ENCODE results near the gene PRODH.
"Not testable (repeated sequence)": the region's sequence is repeated elsewhere in the genome, so short reads cannot be mapped to it uniquely, and the experiment has no call there.

The PRODH gene

DNA sequence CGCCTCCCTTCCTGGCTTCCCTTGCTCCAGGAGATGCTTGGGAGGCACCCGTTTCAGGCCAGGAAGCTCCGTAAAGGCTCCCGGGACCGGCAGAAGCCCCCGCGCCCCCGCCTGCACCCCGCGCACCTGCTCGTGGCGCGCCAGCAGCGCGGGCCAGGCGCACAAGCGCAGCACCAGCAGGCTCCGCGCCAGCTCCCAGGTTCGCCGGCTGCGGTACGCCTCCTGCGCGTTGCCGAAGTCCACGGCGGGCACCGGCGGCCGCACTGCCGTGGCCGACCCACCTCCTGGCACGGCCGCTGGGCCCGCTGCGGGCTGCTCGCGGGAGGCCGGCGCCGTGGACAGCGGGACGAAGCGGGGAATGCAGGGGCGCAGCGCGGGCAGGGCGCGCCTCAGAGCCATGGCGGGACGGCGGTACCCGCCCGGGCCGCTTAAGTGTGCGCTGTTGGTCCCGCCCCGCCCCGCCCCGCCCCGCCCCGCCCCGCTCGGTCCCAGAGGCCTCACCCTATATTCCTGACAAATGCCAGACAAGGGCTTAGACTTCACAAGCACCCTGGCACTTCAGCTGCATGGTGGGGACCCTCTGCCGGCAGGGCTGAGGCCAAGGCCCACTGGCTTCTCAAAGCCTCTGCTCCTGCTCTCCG, at the start of gene PRODH:
TSS of gene PRODH (minus strand) at position 405 of the 641 bp plus-strand sequence. CDS start at position 399, 6 bp downstream.
- FAIRE-seq (no peak), DNase-seq (ENCODE audit: low spot score) (no peak)

DNA sequence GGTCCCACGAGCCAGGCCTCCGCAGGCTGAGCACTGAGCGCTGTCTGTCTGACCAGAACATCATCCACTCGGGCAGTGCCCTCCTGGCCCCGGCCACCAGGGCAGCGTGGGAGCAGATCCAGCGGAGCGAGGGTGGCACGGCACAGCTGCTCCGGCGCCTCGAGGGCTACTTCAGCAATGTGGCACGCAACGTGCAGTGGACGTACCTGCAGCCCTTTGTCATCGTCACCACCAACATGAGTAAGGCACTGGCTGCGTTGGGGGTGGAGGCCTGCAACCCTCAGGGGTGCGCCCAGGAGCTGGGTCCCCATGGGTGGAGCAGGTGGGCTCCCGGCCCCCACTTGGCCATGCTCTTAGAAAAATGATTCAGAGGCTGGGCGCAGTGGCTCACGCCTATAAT, 49.7 kb upstream of the PRODH start:
- FAIRE-seq: no peak
- no peak for DNase-seq (ENCODE audit: low spot score)

DNA sequence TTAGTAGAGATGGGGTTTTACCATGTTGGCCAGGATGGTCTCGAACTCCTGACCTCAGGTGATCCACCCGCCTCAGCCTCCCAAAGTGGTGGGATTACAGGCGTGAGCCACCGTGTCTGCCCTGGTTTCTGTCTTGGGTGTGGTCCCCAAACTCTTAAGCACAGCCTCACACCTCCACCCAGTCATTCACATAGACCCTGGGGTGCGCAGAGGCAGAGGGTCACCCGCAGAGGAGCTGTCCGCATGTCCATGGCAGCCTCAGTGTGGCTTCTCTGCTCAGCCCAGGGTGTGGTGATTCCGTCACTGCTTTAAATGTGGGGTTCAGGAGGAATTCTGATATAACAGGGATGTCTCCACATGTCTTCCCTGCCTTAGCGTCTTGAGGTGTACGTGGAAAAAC, 48.5 kb upstream of the PRODH start:
- FAIRE-seq: no peak
- DNase-seq (ENCODE audit: low spot score): no peak

DNA sequence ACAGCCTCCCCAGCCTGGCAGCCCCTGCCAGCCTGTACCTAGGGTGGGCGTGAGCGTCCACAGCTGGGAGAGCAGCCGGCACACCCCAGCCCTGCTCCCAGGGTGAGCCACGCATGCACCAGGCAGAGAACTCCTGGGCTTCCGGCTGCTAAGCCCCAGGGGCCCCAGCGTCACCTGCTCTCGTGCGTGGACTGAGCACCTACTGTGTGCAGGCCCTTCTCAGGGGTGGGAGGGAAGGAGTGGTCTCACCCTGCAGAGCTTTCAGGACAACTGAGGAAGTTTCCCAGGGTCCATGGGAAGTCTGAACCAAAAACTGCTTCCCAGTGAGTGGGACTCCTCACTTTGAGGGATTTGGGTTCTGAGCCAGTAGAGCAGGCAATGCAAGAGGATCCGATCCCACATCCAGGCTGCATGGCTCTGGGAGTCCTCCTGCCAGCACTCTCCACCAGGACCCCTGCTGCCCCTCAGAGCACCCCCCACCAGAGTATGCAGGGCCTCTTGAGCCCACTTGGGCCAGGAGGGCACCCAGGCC, 47.1 kb upstream of the PRODH start:
- FAIRE-seq: no peak
- no peak for DNase-seq (ENCODE audit: low spot score)

GRCh38 chr22:18980829-18981228, 44.7 kb upstream of the PRODH start:
- FAIRE-seq (no peak), DNase-seq (ENCODE audit: low spot score) (no peak)

GRCh38 chr22:18979957-18980356, 43.9 kb upstream of the PRODH start:
- FAIRE-seq (no peak), DNase-seq (ENCODE audit: low spot score) (no peak)

- DNase-seq (ENCODE audit: low spot score) (no peak), FAIRE-seq (no peak)
Observed at GRCh38 chr22:18978506-18978905, 42.4 kb upstream of the PRODH start.

- FAIRE-seq (no peak), DNase-seq (ENCODE audit: low spot score) (no peak)
Observed at GRCh38 chr22:18977824-18978425, 41.8 kb upstream of the PRODH start.

DNA sequence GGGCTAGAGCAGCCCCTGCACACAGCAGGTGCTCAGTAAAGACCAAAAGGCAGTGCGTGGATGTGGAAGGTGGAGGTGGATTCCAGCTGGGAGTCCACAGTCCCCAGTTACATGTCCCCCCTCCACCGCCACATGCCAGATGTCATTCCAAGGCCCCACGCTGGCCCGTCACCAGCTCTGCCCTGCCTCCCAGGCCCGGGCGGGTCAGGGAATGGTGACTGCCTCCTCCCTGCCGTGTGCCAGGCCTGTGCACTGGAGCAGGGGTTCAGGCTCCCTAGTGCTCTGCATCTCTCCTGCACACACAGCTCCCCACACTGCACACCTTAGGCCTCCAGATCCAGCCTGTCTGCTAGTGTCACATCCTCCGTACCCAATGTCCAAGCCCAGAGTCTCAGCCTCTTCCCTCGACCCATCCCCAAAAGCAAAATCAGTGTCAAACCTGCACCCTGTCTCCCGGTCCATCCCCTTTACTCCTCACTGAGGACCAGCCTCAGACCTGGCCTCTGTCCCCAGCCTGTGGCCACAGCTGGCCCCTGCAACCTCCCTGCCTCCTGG, 40.2 kb upstream of the PRODH start:
- no peak for DNase-seq (ENCODE audit: low spot score)
- no peak for FAIRE-seq

- no peak for DNase-seq (ENCODE audit: low spot score)
- no peak for FAIRE-seq
Observed at GRCh38 chr22:18975434-18976196, 39.5 kb upstream of the PRODH start.

- FAIRE-seq: no peak
- DNase-seq (ENCODE audit: low spot score): no peak
Observed at GRCh38 chr22:18974477-18975180, 38.5 kb upstream of the PRODH start.

GRCh38 chr22:18973264-18974031, 37.4 kb upstream of the PRODH start:
- no peak for FAIRE-seq
- no peak for DNase-seq (ENCODE audit: low spot score)

GRCh38 chr22:18972591-18972990, 36.5 kb upstream of the PRODH start:
- DNase-seq (ENCODE audit: low spot score); FAIRE-seq: not testable (repeated sequence)

- not testable (repeated sequence) for FAIRE-seq
Observed at GRCh38 chr22:18972029-18972428, 35.9 kb upstream of the PRODH start.

GRCh38 chr22:18971321-18971751, 35.2 kb upstream of the PRODH start:
- no peak for DNase-seq (ENCODE audit: low spot score)
- FAIRE-seq: peak; percentile 92

More at GRCh38 chr22:18972029-18972428, 35.9 kb upstream of the PRODH start:
- not testable (repeated sequence) for DNase-seq (ENCODE audit: low spot score)

DNA sequence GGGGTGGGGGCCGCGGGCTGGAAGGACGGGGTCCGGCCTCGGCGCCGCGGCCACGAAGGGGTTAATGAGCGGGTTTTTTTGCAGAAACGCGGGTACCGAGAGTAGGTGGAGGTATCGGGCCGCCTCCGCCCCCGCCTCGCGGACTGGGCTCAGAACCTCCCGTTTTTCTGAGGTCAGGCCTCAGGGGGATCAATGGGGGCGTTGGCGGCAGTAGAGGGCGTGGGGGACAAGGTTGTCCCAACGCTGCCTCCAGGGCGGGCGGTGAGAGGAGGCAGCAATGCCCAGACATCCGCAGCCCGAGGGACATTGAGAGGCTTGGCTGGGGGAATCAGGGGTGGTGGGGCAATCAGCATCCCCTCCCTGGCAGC, 34.8 kb upstream of the PRODH start:
- FAIRE-seq (no peak), DNase-seq (ENCODE audit: low spot score) (no peak)

- FAIRE-seq (no peak), DNase-seq (ENCODE audit: low spot score) (peak; percentile 51)
Observed at GRCh38 chr22:18970176-18970947, 34.3 kb upstream of the PRODH start.

DNA sequence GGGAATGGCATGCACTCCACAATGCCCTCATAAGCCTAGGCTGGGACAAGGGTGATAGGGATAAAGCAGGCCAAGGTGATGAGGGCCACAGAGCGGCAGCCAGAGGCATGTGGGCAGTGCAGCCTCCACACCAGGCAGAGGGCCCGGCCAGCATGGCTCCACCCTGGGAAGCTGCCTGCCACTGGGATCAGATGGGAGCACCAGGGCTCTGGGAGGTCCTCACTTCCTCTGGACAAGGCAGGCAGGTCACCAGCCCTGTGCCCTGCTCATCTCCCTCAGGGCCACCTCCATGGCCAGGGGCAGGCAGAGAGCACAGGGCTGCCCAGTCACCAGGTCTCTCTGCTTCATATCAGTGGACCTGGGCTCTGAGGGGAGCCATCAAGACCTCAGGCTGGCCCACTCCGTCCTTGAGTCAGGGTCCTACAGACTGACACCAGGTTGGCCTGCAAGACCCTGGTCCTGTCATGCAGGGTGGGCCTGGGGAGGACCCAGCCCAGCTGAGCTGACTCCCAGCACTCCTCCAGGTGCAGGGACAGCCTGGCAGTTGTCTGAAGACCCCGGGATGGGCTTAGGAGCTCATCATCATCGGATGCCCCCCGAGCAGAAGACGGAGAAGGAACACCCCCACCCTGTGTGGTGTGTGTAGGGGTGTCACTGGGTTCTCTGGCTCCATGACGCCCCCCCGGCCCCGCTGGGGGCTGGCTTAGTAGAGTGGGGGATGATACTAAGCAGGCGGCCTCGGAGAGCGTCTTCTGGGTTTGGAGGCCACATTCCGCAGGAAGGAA, 33.3 kb upstream of the PRODH start:
- DNase-seq (ENCODE audit: low spot score); FAIRE-seq: not testable (repeated sequence)

All from urothelium cell line (cell line).